OCI-LY7 (cell line): ENCODE results near the gene CDRT4.

Experiments used
- CTCF ChIP-seq: fragments of 200-600 bp; sonication (generic); conservative IDR thresholded peaks from 2 replicates; pipeline ENCODE4 v1.5.1; 2014; ENCODE audit warnings: mild to moderate bottlenecking, antibody characterized with exemption, low read length, moderate library complexity, mixed read lengths
- EZH2phosphoT487 ChIP-seq: fragments of 200-600 bp; sonication (generic); IDR thresholded peaks from 2 replicates; pipeline ENCODE4 v1.6.1; 2018; ENCODE audit warnings: low read depth, borderline replicate concordance, mild to moderate bottlenecking, mixed run types, antibody characterized with exemption, low read length, moderate library complexity, mixed read lengths

GRCh38 chr17:15494821-15495220 lies 27.4 kb upstream of the CDRT4 start:
- no peak for TF ChIP-seq CTCF
- no peak for TF ChIP-seq EZH2phosphoT487
